ENCODE data around the gene KRTAP4-4.

DNA sequence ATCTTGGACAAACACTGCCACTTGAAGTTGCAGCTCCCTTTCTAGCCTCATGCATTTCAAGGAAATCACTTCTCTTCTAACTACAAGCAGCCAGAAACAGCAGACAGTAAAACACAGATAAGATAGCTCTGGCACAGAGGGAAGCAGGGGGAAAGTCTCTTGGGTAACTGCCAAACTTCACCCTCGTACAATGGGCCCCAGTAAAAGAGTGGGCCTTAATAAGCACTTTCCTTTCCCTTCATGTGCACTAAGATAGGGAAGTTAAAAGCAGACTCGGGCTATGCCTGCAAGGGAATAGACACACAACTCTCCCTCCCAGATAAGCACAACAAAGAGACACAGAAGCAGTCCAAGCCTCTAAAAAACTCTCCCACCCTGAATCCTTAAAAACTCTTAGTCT is 6.7 kb downstream of the KRTAP4-4 start:
- TF ChIP-seq, protein P1, sequence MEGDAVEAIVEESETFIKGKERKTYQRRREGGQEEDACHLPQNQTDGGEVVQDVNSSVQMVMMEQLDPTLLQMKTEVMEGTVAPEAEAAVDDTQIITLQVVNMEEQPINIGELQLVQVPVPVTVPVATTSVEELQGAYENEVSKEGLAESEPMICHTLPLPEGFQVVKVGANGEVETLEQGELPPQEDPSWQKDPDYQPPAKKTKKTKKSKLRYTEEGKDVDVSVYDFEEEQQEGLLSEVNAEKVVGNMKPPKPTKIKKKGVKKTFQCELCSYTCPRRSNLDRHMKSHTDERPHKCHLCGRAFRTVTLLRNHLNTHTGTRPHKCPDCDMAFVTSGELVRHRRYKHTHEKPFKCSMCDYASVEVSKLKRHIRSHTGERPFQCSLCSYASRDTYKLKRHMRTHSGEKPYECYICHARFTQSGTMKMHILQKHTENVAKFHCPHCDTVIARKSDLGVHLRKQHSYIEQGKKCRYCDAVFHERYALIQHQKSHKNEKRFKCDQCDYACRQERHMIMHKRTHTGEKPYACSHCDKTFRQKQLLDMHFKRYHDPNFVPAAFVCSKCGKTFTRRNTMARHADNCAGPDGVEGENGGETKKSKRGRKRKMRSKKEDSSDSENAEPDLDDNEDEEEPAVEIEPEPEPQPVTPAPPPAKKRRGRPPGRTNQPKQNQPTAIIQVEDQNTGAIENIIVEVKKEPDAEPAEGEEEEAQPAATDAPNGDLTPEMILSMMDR (IDR thresholded peaks at IDR 0.05; ENCODE audit: low read depth, low read length): no peak
- TF ChIP-seq, protein P2, sequence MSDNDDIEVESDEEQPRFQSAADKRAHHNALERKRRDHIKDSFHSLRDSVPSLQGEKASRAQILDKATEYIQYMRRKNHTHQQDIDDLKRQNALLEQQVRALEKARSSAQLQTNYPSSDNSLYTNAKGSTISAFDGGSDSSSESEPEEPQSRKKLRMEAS (IDR thresholded peaks at IDR 0.05; ENCODE audit: low read depth, low read length): no peak
